Measurements from ENCODE around the gene LGI4.
A peak's percentile ranks its signal among the peaks of the same experiment; 100 is the strongest.

LGI4 gene

GRCh38 chr19:35126624-35126959, 8.3 kb downstream of the LGI4 start:
- peaks cover 10% of the 10 kb centered on the region for H3K4me1 Mint-ChIP-seq (ENCODE audit: low read depth)
- H3K27ac Mint-ChIP-seq, result no peak overlapping the region
- H3K9me3 Mint-ChIP-seq, result no peaks in the 10 kb centered on the region
- no peaks in the 10 kb centered on the region for H3K27me3 Mint-ChIP-seq (ENCODE audit: low read depth)
- no peak for DNase-seq (ENCODE audit: low spot score)
- H3K4me3 Mint-ChIP-seq, result no peak overlapping the region
- H3K36me3 Mint-ChIP-seq (ENCODE audit: low read depth), result no peaks in the 10 kb centered on the region

GRCh38 chr19:35125749-35126623, 8.9 kb downstream of the LGI4 start:
- no peaks in the 10 kb centered on the region for H3K27me3 Mint-ChIP-seq (ENCODE audit: low read depth)
- no peaks in the 10 kb centered on the region for H3K36me3 Mint-ChIP-seq (ENCODE audit: low read depth)
- H3K4me1 Mint-ChIP-seq (ENCODE audit: low read depth), result peaks cover 10% of the 10 kb centered on the region
- H3K27ac Mint-ChIP-seq, result no peak overlapping the region
- no peak for DNase-seq (ENCODE audit: low spot score)
- H3K4me3 Mint-ChIP-seq, result no peak overlapping the region
- no peaks in the 10 kb centered on the region for H3K9me3 Mint-ChIP-seq

GRCh38 chr19:35125270-35125717, 9.6 kb downstream of the LGI4 start:
- H3K27ac Mint-ChIP-seq, result no peak overlapping the region
- no peak overlapping the region for H3K4me3 Mint-ChIP-seq
- peaks cover 10% of the 10 kb centered on the region for H3K4me1 Mint-ChIP-seq (ENCODE audit: low read depth)
- DNase-seq (ENCODE audit: low spot score), result no peak
- no peaks in the 10 kb centered on the region for H3K9me3 Mint-ChIP-seq
- no peaks in the 10 kb centered on the region for H3K36me3 Mint-ChIP-seq (ENCODE audit: low read depth)
- no peaks in the 10 kb centered on the region for H3K27me3 Mint-ChIP-seq (ENCODE audit: low read depth)

GRCh38 chr19:35124098-35125060, 10.5 kb downstream of the LGI4 start:
- H3K9me3 Mint-ChIP-seq, result no peaks in the 10 kb centered on the region
- H3K27me3 Mint-ChIP-seq (ENCODE audit: low read depth), result no peaks in the 10 kb centered on the region
- H3K4me3 Mint-ChIP-seq, result peak overlapping the region; percentile 77
- peaks cover 10% of the 10 kb centered on the region for H3K4me1 Mint-ChIP-seq (ENCODE audit: low read depth)
- no peaks in the 10 kb centered on the region for H3K36me3 Mint-ChIP-seq (ENCODE audit: low read depth)
- peak overlapping the region; percentile 72 for H3K27ac Mint-ChIP-seq
- peak; percentile 87 for DNase-seq (ENCODE audit: low spot score)

GRCh38 chr19:35123573-35123972, 11.3 kb downstream of the LGI4 start:
- no peak overlapping the region for H3K27ac Mint-ChIP-seq
- H3K36me3 Mint-ChIP-seq (ENCODE audit: low read depth), result no peaks in the 10 kb centered on the region
- H3K9me3 Mint-ChIP-seq, result no peaks in the 10 kb centered on the region
- H3K4me1 Mint-ChIP-seq (ENCODE audit: low read depth), result peaks cover 10% of the 10 kb centered on the region
- no peak for DNase-seq (ENCODE audit: low spot score)
- peak overlapping the region; percentile 77 for H3K4me3 Mint-ChIP-seq
- H3K27me3 Mint-ChIP-seq (ENCODE audit: low read depth), result no peaks in the 10 kb centered on the region

GRCh38 chr19:35122687-35123551, 11.9 kb downstream of the LGI4 start:
- Mint-ChIP-seq H3K36me3 (ENCODE audit: low read depth) (no peaks in the 10 kb centered on the region), H3K27ac (no peak overlapping the region), H3K27me3 (ENCODE audit: low read depth) (no peaks in the 10 kb centered on the region), H3K4me3 (no peak overlapping the region), H3K9me3 (no peaks in the 10 kb centered on the region), H3K4me1 (ENCODE audit: low read depth) (peaks cover 10% of the 10 kb centered on the region)
- no peak for DNase-seq (ENCODE audit: low spot score)

GRCh38 chr19:35120898-35121297, 14.0 kb downstream of the LGI4 start:
- Mint-ChIP-seq H3K27me3 (ENCODE audit: low read depth) (no peaks in the 10 kb centered on the region), H3K4me1 (ENCODE audit: low read depth) (peaks cover 10% of the 10 kb centered on the region), H3K9me3 (no peaks in the 10 kb centered on the region), H3K4me3 (no peak overlapping the region), H3K36me3 (ENCODE audit: low read depth) (no peaks in the 10 kb centered on the region), H3K27ac (no peak overlapping the region)
- DNase-seq (ENCODE audit: low spot score), result no peak

- Mint-ChIP-seq H3K27ac (no peak overlapping the region), H3K9me3 (no peaks in the 10 kb centered on the region), H3K36me3 (ENCODE audit: low read depth) (no peaks in the 10 kb centered on the region), H3K27me3 (ENCODE audit: low read depth) (no peaks in the 10 kb centered on the region), H3K4me1 (ENCODE audit: low read depth) (peaks cover 10% of the 10 kb centered on the region), H3K4me3 (no peak overlapping the region)
- DNase-seq (ENCODE audit: low spot score), result no peak
Observed at GRCh38 chr19:35120492-35120891, 14.4 kb downstream of the LGI4 start.

- Mint-ChIP-seq H3K4me1 (ENCODE audit: low read depth) (peaks cover 9% of the 10 kb centered on the region), H3K4me3 (no peak overlapping the region), H3K27ac (no peak overlapping the region), H3K9me3 (no peaks in the 10 kb centered on the region), H3K36me3 (ENCODE audit: low read depth) (no peaks in the 10 kb centered on the region), H3K27me3 (ENCODE audit: low read depth) (no peaks in the 10 kb centered on the region)
- no peak for DNase-seq (ENCODE audit: low spot score)
Observed at GRCh38 chr19:35119578-35120155, 15.2 kb downstream of the LGI4 start.

- Mint-ChIP-seq H3K9me3 (no peaks in the 10 kb centered on the region), H3K27ac (no peak overlapping the region), H3K36me3 (ENCODE audit: low read depth) (no peaks in the 10 kb centered on the region), H3K27me3 (ENCODE audit: low read depth) (no peaks in the 10 kb centered on the region), H3K4me3 (no peak overlapping the region), H3K4me1 (ENCODE audit: low read depth) (peaks cover 7% of the 10 kb centered on the region)
- DNase-seq (ENCODE audit: low spot score), result no peak
Observed at GRCh38 chr19:35119091-35119490, 15.8 kb downstream of the LGI4 start.

- no peak overlapping the region for H3K4me3 Mint-ChIP-seq
- H3K9me3 Mint-ChIP-seq, result no peaks in the 10 kb centered on the region
- no peak overlapping the region for H3K27ac Mint-ChIP-seq
- H3K4me1 Mint-ChIP-seq (ENCODE audit: low read depth), result peaks cover 4% of the 10 kb centered on the region
- H3K27me3 Mint-ChIP-seq (ENCODE audit: low read depth), result peaks cover 2% of the 10 kb centered on the region
- H3K36me3 Mint-ChIP-seq (ENCODE audit: low read depth), result no peaks in the 10 kb centered on the region
- DNase-seq (ENCODE audit: low spot score), result no peak
Observed at GRCh38 chr19:35118268-35119020, 16.4 kb downstream of the LGI4 start.

- Mint-ChIP-seq H3K4me3 (no peak overlapping the region), H3K9me3 (no peaks in the 10 kb centered on the region), H3K4me1 (ENCODE audit: low read depth) (peaks cover 4% of the 10 kb centered on the region), H3K36me3 (ENCODE audit: low read depth) (no peaks in the 10 kb centered on the region), H3K27ac (no peak overlapping the region), H3K27me3 (ENCODE audit: low read depth) (peaks cover 2% of the 10 kb centered on the region)
- no peak for DNase-seq (ENCODE audit: low spot score)
Observed at GRCh38 chr19:35117799-35118198, 17.1 kb downstream of the LGI4 start.

GRCh38 chr19:35117116-35117515, 17.7 kb downstream of the LGI4 start:
- Mint-ChIP-seq H3K36me3 (ENCODE audit: low read depth) (no peaks in the 10 kb centered on the region), H3K9me3 (no peaks in the 10 kb centered on the region), H3K27me3 (ENCODE audit: low read depth) (peaks cover 2% of the 10 kb centered on the region), H3K4me1 (ENCODE audit: low read depth) (peaks cover 4% of the 10 kb centered on the region), H3K27ac (no peak overlapping the region), H3K4me3 (no peak overlapping the region)
- no peak for DNase-seq (ENCODE audit: low spot score)

All from T-helper 2 cell treated with Interferon-gamma antibody and Interleukin-4, amounts not matched to agents 5 μg/mL and 100 μg/mL, for 36 hours (primary cell).